Heart left ventricle (tissue), 13 donors: ENCODE data around the gene SREBF1.

Experiments used
- CTCF ChIP-seq, 12 donors: fragments of 200-600 bp; sonication (generic) in 4 of 12; IDR thresholded peaks; one replicate each; pipeline versions ENCODE4 v1.5.0 to v1.8.0; 2018 to 2022; ENCODE audit warnings: antibody characterized with exemption in 12 of 12, mild to moderate bottlenecking in 5 of 12
- POLR2A ChIP-seq, 2 donors: fragments of 450-650 bp; IDR thresholded peaks; one replicate each; pipeline ENCODE4 v1.6.1; 2017; ENCODE audit warnings: antibody characterized with exemption in 2 of 2, mild to moderate bottlenecking in 2 of 2, moderate library complexity in 2 of 2
- donor health status: ischemic (EF 13 %, LVEDD 7.1; RV severe dilation, severe dysfunction).
- donor health status: DM: no; HTN: yes; CAD: no.
- donor health status: DM: no; HTN: no; CAD: no.
- donor health status: ischemic (EF 25% LVEDD 6.9; RV normal size, moderate dysfunction).
- donor health status: ischemic (EF 25% LVEDD 5.7; RV mildly dilated, moderate dysfunction).
- donor health status: ischemic (EF 35%, LVEDD 5.7; RV mildly dilated, moderate dysfunction).
- donor health status: nonischemic (EF 11% LVEDD 7.7; RV severe dilation, severe dysfunction).
- donor health status: DM: yes; HTN: yes; CAD: no.
- donor health status: PGD.
- donor health status: ischemic (EF 29% LVEDD 5.4; RV normal size, mild dysfunction).
- donor health status: nonischemic (EF 23%, LVEDD 6.1; RV moderate dilation, normal function).

- no peak for TF ChIP-seq CTCF (IDR thresholded peaks at IDR 0.05)
- TF ChIP-seq POLR2A (IDR thresholded peaks at IDR 0.05): no peak
These were observed 14.6 kb downstream of the SREBF1 start for GRCh38 chr17:17822189-17822588.
